ENCODE data around the gene EYA2.
A peak's percentile ranks its signal among the peaks of the same experiment; 100 is the strongest.

Gene EYA2

GRCh38 chr20:47016068-47016664, 121.5 kb downstream of the EYA2 start:
- TF ChIP-seq CTCF (conservative IDR thresholded peaks at IDR 0.05; ENCODE audit: low read depth, low read length): no peak
- no peak overlapping the region for H3K4me3 ChIP-seq (ENCODE audit: low read length)
- DNase-seq (ENCODE audit: low read depth): no peak

GRCh38 chr20:47018381-47018780, 123.7 kb downstream of the EYA2 start:
- no peak for DNase-seq (ENCODE audit: low read depth)
- H3K4me3 ChIP-seq (ENCODE audit: low read length): no peak overlapping the region
- TF ChIP-seq CTCF (conservative IDR thresholded peaks at IDR 0.05; ENCODE audit: low read depth, low read length): no peak

GRCh38 chr20:47019121-47019824, 124.6 kb downstream of the EYA2 start:
- no peak for TF ChIP-seq CTCF (conservative IDR thresholded peaks at IDR 0.05; ENCODE audit: low read depth, low read length)
- peak; percentile 84 for DNase-seq (ENCODE audit: low read depth)
- H3K4me3 ChIP-seq (ENCODE audit: low read length): no peak overlapping the region

GRCh38 chr20:47020231-47020630, 125.6 kb downstream of the EYA2 start:
- DNase-seq (ENCODE audit: low read depth): no peak
- no peak overlapping the region for H3K4me3 ChIP-seq (ENCODE audit: low read length)
- TF ChIP-seq CTCF (conservative IDR thresholded peaks at IDR 0.05; ENCODE audit: low read depth, low read length): no peak

GRCh38 chr20:47021850-47022249, 127.2 kb downstream of the EYA2 start:
- H3K4me3 ChIP-seq (ENCODE audit: low read length): no peak overlapping the region
- TF ChIP-seq CTCF (conservative IDR thresholded peaks at IDR 0.05; ENCODE audit: low read depth, low read length): no peak
- DNase-seq (ENCODE audit: low read depth): no peak

GRCh38 chr20:47024461-47024937, 129.9 kb downstream of the EYA2 start:
- no peak overlapping the region for H3K4me3 ChIP-seq (ENCODE audit: low read length)
- no peak for DNase-seq (ENCODE audit: low read depth)
- no peak for TF ChIP-seq CTCF (conservative IDR thresholded peaks at IDR 0.05; ENCODE audit: low read depth, low read length)

- TF ChIP-seq CTCF (conservative IDR thresholded peaks at IDR 0.05; ENCODE audit: low read depth, low read length): no peak
- no peak for DNase-seq (ENCODE audit: low read depth)
- H3K4me3 ChIP-seq (ENCODE audit: low read length): no peak overlapping the region
Observed at GRCh38 chr20:47027042-47027441, 132.4 kb downstream of the EYA2 start.
